GM21576 (cell line): Measurements from ENCODE around the gene MASP1.

Experiments
- ATAC-seq: cut with Tn5 transposase; IDR thresholded peaks from one replicate; pipeline ENCODE4 v1.9.1; 2021; ENCODE audit warnings: mild to moderate bottlenecking, moderate library complexity; ENCODE audit not compliant: unreplicated experiment

MASP1 gene

GRCh38 chr3:187293516-187294430 lies 2.2 kb upstream of the MASP1 start:
- no peak for ATAC-seq

GRCh38 chr3:187292631-187293515 lies 1.3 kb upstream of the MASP1 start:
- no peak for ATAC-seq

- no peak for ATAC-seq
These were observed 644 bp upstream of the MASP1 start for GRCh38 chr3:187292181-187292580.

GRCh38 chr3:187291001-187291511 lies 481 bp downstream of the MASP1 start:
- no peak for ATAC-seq

GRCh38 chr3:187290503-187290902 lies 1.0 kb downstream of the MASP1 start:
- no peak for ATAC-seq

GRCh38 chr3:187288855-187289605 lies 2.5 kb downstream of the MASP1 start:
- no peak for ATAC-seq

GRCh38 chr3:187288131-187288854 lies 3.2 kb downstream of the MASP1 start:
- ATAC-seq = no peak

- no peak for ATAC-seq
These were observed 4.3 kb downstream of the MASP1 start for GRCh38 chr3:187287256-187287655.

- no peak for ATAC-seq
These were observed 5.0 kb downstream of the MASP1 start for GRCh38 chr3:187286467-187287059.

GRCh38 chr3:187281191-187281714 lies 10.3 kb downstream of the MASP1 start:
- ATAC-seq = no peak

GRCh38 chr3:187280644-187281043 lies 10.9 kb downstream of the MASP1 start:
- no peak for ATAC-seq

- ATAC-seq = no peak
These were observed 14.4 kb downstream of the MASP1 start for GRCh38 chr3:187277129-187277462.

- ATAC-seq = no peak
These were observed 15.0 kb downstream of the MASP1 start for GRCh38 chr3:187276397-187277128.

GRCh38 chr3:187274977-187275338 lies 16.6 kb downstream of the MASP1 start:
- no peak for ATAC-seq

- no peak for ATAC-seq
These were observed 17.1 kb downstream of the MASP1 start for GRCh38 chr3:187274315-187274976.

- ATAC-seq = no peak
These were observed 20.0 kb downstream of the MASP1 start for GRCh38 chr3:187271582-187271981.

- ATAC-seq = no peak
These were observed 22.1 kb downstream of the MASP1 start for GRCh38 chr3:187269486-187269885.

- no peak for ATAC-seq
These were observed 24.2 kb downstream of the MASP1 start for GRCh38 chr3:187267306-187267705.

- ATAC-seq = no peak
These were observed 24.8 kb downstream of the MASP1 start for GRCh38 chr3:187266691-187267090.
